ENCODE results near the gene RCBTB1.
A peak's percentile ranks its signal among the peaks of the same experiment; 100 is the strongest.
"Not testable (repeated sequence)": the region's sequence is repeated elsewhere in the genome, so short reads cannot be mapped to it uniquely, and the experiment has no call there.

The RCBTB1 gene

GRCh38 chr13:49516467-49516866 lies 68.9 kb downstream of the RCBTB1 start:
- Mint-ChIP-seq H3K27me3 (no peaks in the 10 kb centered on the region), H3K27ac (ENCODE audit: low read depth) (peak overlapping the region; percentile 52), H3K9me3 (no peaks in the 10 kb centered on the region), H3K36me3 (ENCODE audit: insufficient read depth) (peaks cover 55% of the 10 kb centered on the region), H3K4me3 (no peak overlapping the region), H3K4me1 (peaks cover 27% of the 10 kb centered on the region)
- DNase-seq (ENCODE audit: low spot score in 2 of 2) (no peak), ATAC-seq (replicated peaks; ENCODE audit: extremely low read depth, poor library complexity, severe bottlenecking) (no peak)

DNA sequence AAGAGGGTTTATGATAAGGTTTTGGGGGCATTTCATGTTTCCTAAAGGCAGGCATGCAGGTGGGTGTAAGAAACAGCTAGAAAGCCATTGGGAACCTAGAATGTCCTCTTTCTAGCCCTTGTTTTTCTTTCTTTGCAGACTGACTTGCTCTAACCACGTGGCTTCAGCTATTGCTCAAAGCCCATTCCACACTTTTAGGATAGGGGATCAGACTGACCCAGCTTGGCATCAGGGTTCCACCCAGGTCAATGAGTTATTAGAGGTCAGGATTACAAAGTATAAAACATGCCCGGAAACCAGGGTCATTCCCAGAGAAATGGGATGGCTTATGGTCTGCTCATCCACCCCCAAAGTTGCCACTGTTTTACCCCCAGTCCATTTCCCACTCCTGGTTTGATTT lies 72.8 kb downstream of the RCBTB1 start:
- no peaks in the 10 kb centered on the region for H3K27me3 Mint-ChIP-seq
- DNase-seq (ENCODE audit: low spot score in 2 of 2) (no peak), ATAC-seq (replicated peaks; ENCODE audit: extremely low read depth, poor library complexity, severe bottlenecking) (no peak)
- H3K4me3 Mint-ChIP-seq: no peak overlapping the region
- H3K4me1 Mint-ChIP-seq: peaks cover 44% of the 10 kb centered on the region
- no peak overlapping the region for H3K27ac Mint-ChIP-seq (ENCODE audit: low read depth)
- H3K36me3 Mint-ChIP-seq (ENCODE audit: insufficient read depth): peaks cover 49% of the 10 kb centered on the region
- H3K9me3 Mint-ChIP-seq: no peaks in the 10 kb centered on the region

DNA sequence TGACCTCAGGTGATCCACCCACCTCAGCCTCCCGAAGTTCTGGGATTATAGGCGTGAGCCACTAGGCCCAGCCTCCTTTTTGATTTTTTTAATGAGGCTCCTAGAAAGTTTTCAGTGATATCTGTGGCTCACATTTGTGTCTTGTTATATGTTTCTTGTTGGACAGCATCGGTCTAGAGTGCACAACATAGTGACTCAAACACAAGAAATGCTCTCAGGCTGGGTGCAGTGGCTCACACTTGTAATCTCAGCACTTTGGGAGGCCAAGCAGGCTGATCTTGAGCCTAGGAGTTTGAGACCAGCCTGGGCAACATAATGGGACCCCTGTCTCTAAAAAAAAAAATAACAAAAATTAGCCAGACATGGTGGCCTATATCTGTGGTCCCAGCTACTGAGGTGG lies 81.4 kb downstream of the RCBTB1 start:
- Mint-ChIP-seq H3K36me3 (ENCODE audit: insufficient read depth) (peaks cover 25% of the 10 kb centered on the region), H3K4me1 (peaks cover 55% of the 10 kb centered on the region)
- ATAC-seq (replicated peaks; ENCODE audit: extremely low read depth, poor library complexity, severe bottlenecking): no peak

GRCh38 chr13:49502954-49503353 lies 82.4 kb downstream of the RCBTB1 start:
- Mint-ChIP-seq H3K9me3 (no peaks in the 10 kb centered on the region), H3K4me3 (no peak overlapping the region), H3K27ac (ENCODE audit: low read depth) (no peak overlapping the region), H3K4me1 (peaks cover 65% of the 10 kb centered on the region), H3K36me3 (ENCODE audit: insufficient read depth) (peaks cover 26% of the 10 kb centered on the region), H3K27me3 (no peaks in the 10 kb centered on the region)
- DNase-seq (ENCODE audit: low spot score in 2 of 2): no peak
- no peak for ATAC-seq (replicated peaks; ENCODE audit: extremely low read depth, poor library complexity, severe bottlenecking)

More for the DNA sequence above, 81.4 kb downstream of the RCBTB1 start:
- Mint-ChIP-seq H3K27me3 (no peaks in the 10 kb centered on the region), H3K4me3 (no peak overlapping the region), H3K27ac (ENCODE audit: low read depth) (no peak overlapping the region), H3K9me3 (no peaks in the 10 kb centered on the region)
- DNase-seq (ENCODE audit: low spot score in 2 of 2): no peak

DNA sequence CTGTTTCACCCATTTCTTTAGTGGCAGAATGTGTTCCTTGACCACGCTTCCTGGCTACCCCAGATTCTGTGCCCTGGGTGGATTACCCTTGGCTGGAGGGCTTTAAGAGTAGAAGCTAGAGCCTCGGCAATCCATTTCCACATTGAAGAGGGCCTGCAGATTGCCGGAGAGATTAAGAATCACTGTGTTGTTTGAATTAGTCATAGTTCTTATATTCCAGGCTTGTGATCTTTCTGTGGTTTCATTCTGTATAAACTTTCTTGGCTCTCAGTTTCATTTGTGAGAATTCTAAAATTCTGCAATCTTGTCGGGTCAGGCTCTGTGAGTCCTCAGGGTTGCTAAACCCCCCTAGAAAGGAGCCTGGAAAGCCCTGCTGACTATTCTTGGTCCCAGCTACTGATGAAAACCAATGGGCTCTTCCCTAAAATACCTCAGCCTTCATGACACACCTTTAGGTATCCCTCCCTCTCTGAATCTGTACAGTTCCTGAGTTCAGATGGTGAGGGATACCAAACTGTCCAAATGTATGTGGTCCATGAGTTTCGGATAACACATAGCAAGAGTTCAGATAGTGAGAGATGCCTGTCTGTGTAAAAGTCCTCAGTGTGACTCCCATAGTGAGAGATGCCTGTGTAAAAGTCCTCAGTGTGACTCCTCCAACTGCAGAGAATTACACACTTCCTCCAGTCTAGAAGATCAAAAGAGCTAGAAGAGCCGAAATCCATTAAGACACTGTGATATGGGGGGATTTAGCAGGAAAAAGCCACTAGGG lies 85.3 kb downstream of the RCBTB1 start:
- DNase-seq (ENCODE audit: low spot score in 2 of 2): no peak

GRCh38 chr13:49498206-49498605 lies 87.2 kb downstream of the RCBTB1 start:
- ATAC-seq (replicated peaks; ENCODE audit: extremely low read depth, poor library complexity, severe bottlenecking) (no peak), DNase-seq (ENCODE audit: low spot score in 2 of 2) (no peak)
- peak overlapping the region; percentile 81 for H3K27ac Mint-ChIP-seq (ENCODE audit: low read depth)
- no peaks in the 10 kb centered on the region for H3K9me3 Mint-ChIP-seq
- no peaks in the 10 kb centered on the region for H3K27me3 Mint-ChIP-seq
- H3K36me3 Mint-ChIP-seq (ENCODE audit: insufficient read depth): peaks cover 20% of the 10 kb centered on the region
- H3K4me1 Mint-ChIP-seq: peaks cover 51% of the 10 kb centered on the region
- H3K4me3 Mint-ChIP-seq: peak overlapping the region; percentile 91

More for the DNA sequence above, 85.3 kb downstream of the RCBTB1 start:
- Mint-ChIP-seq H3K4me1 (peaks cover 60% of the 10 kb centered on the region), H3K36me3 (ENCODE audit: insufficient read depth) (peaks cover 24% of the 10 kb centered on the region), H3K9me3 (no peaks in the 10 kb centered on the region), H3K27me3 (no peaks in the 10 kb centered on the region), H3K4me3 (no peak overlapping the region), H3K27ac (ENCODE audit: low read depth) (peak overlapping the region; percentile 81)
- no peak for ATAC-seq (replicated peaks; ENCODE audit: extremely low read depth, poor library complexity, severe bottlenecking)

GRCh38 chr13:49497272-49497671 lies 88.1 kb downstream of the RCBTB1 start:
- H3K4me1 Mint-ChIP-seq: peaks cover 44% of the 10 kb centered on the region
- ATAC-seq (replicated peaks; ENCODE audit: extremely low read depth, poor library complexity, severe bottlenecking): no peak

GRCh38 chr13:49496837-49497236 lies 88.5 kb downstream of the RCBTB1 start:
- H3K4me3 Mint-ChIP-seq: peak overlapping the region; percentile 91
- not testable (repeated sequence) for H3K9me3 Mint-ChIP-seq, H3K27me3 Mint-ChIP-seq
- peaks cover 44% of the 10 kb centered on the region for H3K4me1 Mint-ChIP-seq
- H3K27ac Mint-ChIP-seq (ENCODE audit: low read depth): peak overlapping the region; percentile 81
- ATAC-seq (replicated peaks; ENCODE audit: extremely low read depth, poor library complexity, severe bottlenecking) (peak; percentile 19), DNase-seq (ENCODE audit: low spot score in 2 of 2) (peak in 1 of 2 donors; percentile 39)
- H3K36me3 Mint-ChIP-seq (ENCODE audit: insufficient read depth): peaks cover 14% of the 10 kb centered on the region

More at GRCh38 chr13:49497272-49497671, 88.1 kb downstream of the RCBTB1 start:
- no peak for DNase-seq (ENCODE audit: low spot score in 2 of 2)
- Mint-ChIP-seq H3K36me3 (ENCODE audit: insufficient read depth) (peaks cover 14% of the 10 kb centered on the region), H3K4me3 (peak overlapping the region; percentile 91), H3K9me3 (no peaks in the 10 kb centered on the region), H3K27me3 (no peaks in the 10 kb centered on the region), H3K27ac (ENCODE audit: low read depth) (peak overlapping the region; percentile 81)

GRCh38 chr13:49495783-49496762 lies 89.3 kb downstream of the RCBTB1 start, which contains the start of gene PHF11:
TSS of gene PHF11 (plus strand) at chr13:49495953. CDS start at chr13:49496002, 49 bp downstream.
- H3K4me3 Mint-ChIP-seq: peak within 1 kb of the TSS; percentile 91
- no peaks in the 10 kb centered on the region for H3K27me3 Mint-ChIP-seq
- no peaks in the 10 kb centered on the region for H3K9me3 Mint-ChIP-seq
- peaks cover 14% of the 10 kb centered on the region for H3K36me3 Mint-ChIP-seq (ENCODE audit: insufficient read depth)
- ATAC-seq (replicated peaks; ENCODE audit: extremely low read depth, poor library complexity, severe bottlenecking): peak; percentile 84
- peaks cover 44% of the 10 kb centered on the region for H3K4me1 Mint-ChIP-seq
- DNase-seq (ENCODE audit: low spot score in 2 of 2): peak; percentile 68 to 75
- H3K27ac Mint-ChIP-seq (ENCODE audit: low read depth): peak within 1 kb of the TSS; percentile 81

DNA sequence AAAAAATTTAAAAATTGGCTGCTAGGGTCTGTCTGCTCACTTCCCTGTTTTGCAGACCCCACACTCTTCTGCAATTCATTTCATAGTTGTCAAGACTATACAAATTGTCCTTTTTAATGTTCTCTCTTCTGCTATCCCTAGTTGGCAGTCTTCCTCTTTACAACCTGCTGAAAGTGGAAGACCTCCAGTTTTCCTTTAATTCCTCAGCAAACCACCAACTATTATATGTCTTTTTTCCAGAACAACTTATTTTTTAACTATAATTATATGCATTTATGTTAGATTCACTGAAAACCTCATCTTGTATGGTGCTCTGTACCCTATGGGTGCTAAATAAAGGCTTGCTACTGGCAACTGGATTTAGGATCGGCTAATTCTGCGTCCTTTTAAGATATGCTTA lies 90.7 kb downstream of the RCBTB1 start:
- DNase-seq (ENCODE audit: low spot score in 2 of 2) (no peak), ATAC-seq (replicated peaks; ENCODE audit: extremely low read depth, poor library complexity, severe bottlenecking) (no peak)
- peak overlapping the region; percentile 91 for H3K4me3 Mint-ChIP-seq
- H3K9me3 Mint-ChIP-seq: no peaks in the 10 kb centered on the region
- peaks cover 34% of the 10 kb centered on the region for H3K4me1 Mint-ChIP-seq
- no peaks in the 10 kb centered on the region for H3K27me3 Mint-ChIP-seq
- H3K27ac Mint-ChIP-seq (ENCODE audit: low read depth): peak overlapping the region; percentile 81
- peaks cover 14% of the 10 kb centered on the region for H3K36me3 Mint-ChIP-seq (ENCODE audit: insufficient read depth)

DNA sequence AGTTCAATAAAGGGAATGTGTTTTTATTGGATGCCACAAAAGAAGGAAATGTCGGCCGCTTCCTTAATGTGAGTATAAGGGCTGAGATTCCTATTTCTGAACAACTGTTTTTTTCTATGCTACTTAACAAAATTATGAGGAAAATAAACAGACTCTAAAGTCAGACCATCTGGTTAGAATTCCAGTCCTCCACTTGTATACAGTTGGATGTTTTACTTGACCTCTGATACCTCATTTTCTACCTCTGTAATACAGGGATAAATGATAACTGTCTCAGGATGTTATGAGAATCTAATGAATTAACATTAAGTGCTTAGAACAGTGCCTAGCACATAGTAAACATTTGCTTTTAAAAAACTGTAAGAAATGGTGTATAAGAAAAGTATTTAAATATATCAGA lies 96.8 kb downstream of the RCBTB1 start:
- Mint-ChIP-seq H3K27ac (ENCODE audit: low read depth) (no peak overlapping the region), H3K4me3 (no peak overlapping the region), H3K4me1 (peaks cover 5% of the 10 kb centered on the region), H3K9me3 (no peaks in the 10 kb centered on the region), H3K27me3 (no peaks in the 10 kb centered on the region), H3K36me3 (ENCODE audit: insufficient read depth) (peaks cover 12% of the 10 kb centered on the region)
- ATAC-seq (replicated peaks; ENCODE audit: extremely low read depth, poor library complexity, severe bottlenecking) (no peak), DNase-seq (ENCODE audit: low spot score in 2 of 2) (no peak)
